Activated naive CD4-positive, alpha-beta T cell treated with anti-CD3 and anti-CD28 coated beads, Interleukin-2, amount 50 U/mL, for 16 hours (primary cell): ENCODE results near the gene APOL4.

Experiments used
- DNase-seq: peaks from one replicate; pipeline ENCODE4 v3.0.0-alpha.2; 2020

Gene APOL4

GRCh38 chr22:36151006-36151595, 50.5 kb downstream of the APOL4 start:
- DNase-seq, result no peak

GRCh38 chr22:36149441-36149840, 52.2 kb downstream of the APOL4 start:
- DNase-seq, result no peak

- no peak for DNase-seq
Measured at GRCh38 chr22:36148411-36148810, 53.2 kb downstream of the APOL4 start.

GRCh38 chr22:36147196-36147791, 54.3 kb downstream of the APOL4 start:
- no peak for DNase-seq

GRCh38 chr22:36145881-36146280, 55.7 kb downstream of the APOL4 start:
- no peak for DNase-seq

GRCh38 chr22:36144886-36145541, 56.6 kb downstream of the APOL4 start:
- no peak for DNase-seq

- no peak for DNase-seq
Measured at GRCh38 chr22:36143956-36144355, 57.7 kb downstream of the APOL4 start.

GRCh38 chr22:36143066-36143815, 58.4 kb downstream of the APOL4 start:
- no peak for DNase-seq

- DNase-seq, result no peak
Measured at GRCh38 chr22:36141481-36141880, 60.1 kb downstream of the APOL4 start.
